Lower lobe of right lung (tissue), 2 donors: ENCODE data around the gene GRK1. TPM values are rescaled to one million over a fixed set of nuclear protein-coding genes. Genes with fewer than 3 reads are reported as not detected.

ENCODE experiments used
- ATAC-seq, 2 donors: fragments of 200-7000 bp; cut with Tn5 transposase; one replicate each; pipeline ENCODE4 v1.9.1; 2020 to 2022; ENCODE audit warnings: mild to moderate bottlenecking in 2 of 2, moderate library complexity in 2 of 2
- DNase-seq: peaks from one replicate; pipeline ENCODE4 v3.0.0-alpha.2; 2020
- H3K27ac ChIP-seq: fragments of 200-600 bp; one replicate; pipeline ENCODE4 v1.8.0; 2022
- H3K27me3 ChIP-seq: fragments of 200-600 bp; one replicate; pipeline ENCODE4 v1.8.0; 2022; ENCODE audit warnings: low read depth
- H3K36me3 ChIP-seq: fragments of 200-600 bp; one replicate; pipeline ENCODE4 v1.8.0; 2022; ENCODE audit warnings: mild to moderate bottlenecking
- H3K4me1 ChIP-seq: fragments of 200-600 bp; one replicate; pipeline ENCODE4 v1.8.0; 2022
- H3K4me3 ChIP-seq: fragments of 200-600 bp; one replicate; pipeline ENCODE4 v1.8.0; 2022; ENCODE audit warnings: mild to moderate bottlenecking
- H3K9me3 ChIP-seq: fragments of 200-600 bp; one replicate; pipeline ENCODE4 v1.8.0; 2022
- intact Hi-C: fragments of 100-400 bp; cut with DNase I; formaldehyde crosslinking; loops from one replicate; pipeline ENCODE4 v1.11.0; 2022
- total RNA-seq: library from RNA; stranded (reverse); fragmentation: NEBNext Ultra II Directional; extraction: Animal tissue kit (Norgen Biotek cat#: 25700); gene quantifications from one replicate; pipeline ENCODE4 v1.2.1, GENCODE V29; 2021
- TF ChIP-seq, protein P1 (sequence below): fragments of 200-600 bp; IDR thresholded peaks from one replicate; pipeline ENCODE4 v1.8.0; 2022; ENCODE audit warnings: antibody characterized with exemption, mild to moderate bottlenecking
- donor health status: DM: no; HTN: yes; CAD: no; lungs with severe emphysema.

Gene GRK1
- total RNA-seq, 1 donor from 2014 or later, result not detected

DNA sequence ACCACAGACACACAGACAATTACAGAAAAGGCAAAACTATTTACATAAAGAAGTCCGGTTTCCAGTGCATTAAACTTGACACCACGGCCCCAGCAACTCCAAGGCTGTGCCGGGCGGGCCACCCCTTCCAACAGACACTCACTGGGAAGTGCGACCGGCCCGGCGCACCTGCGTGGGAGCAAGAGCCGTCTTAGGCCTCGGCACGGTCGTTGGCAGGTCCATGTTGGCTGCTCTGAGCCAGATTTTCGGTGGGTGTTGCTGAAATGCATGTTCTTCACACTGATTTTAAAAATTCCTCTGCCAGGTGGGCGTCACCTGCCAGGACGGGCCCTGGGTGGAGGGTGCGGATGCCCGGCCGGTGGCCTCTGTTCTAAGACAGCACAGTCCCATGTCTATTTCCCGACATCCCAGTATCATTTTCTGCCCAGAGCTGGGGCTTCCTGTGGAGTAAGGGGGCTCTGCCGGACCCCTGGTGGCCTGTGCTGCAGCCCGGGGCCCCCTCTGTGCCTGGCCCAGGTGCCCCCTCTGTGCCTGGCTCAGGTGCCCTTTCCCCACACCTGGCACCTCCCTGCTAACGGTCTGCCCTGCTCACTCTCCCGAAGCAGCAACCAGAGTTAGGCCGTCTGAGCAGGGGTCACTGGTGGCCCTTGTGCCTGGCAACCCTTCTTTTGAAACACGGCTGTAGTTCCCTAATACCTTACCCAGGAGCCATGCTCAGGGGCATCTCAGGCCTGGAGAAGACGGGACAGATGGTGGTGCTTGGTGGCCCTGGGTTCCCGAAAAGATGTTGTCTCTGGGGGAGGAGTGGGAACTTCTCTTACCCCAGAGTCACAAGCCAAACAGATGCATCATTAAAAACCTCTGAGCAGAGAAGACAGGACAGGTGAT lies 101.2 kb downstream of the GRK1 start:
- H3K4me3 ChIP-seq, result no peak overlapping the region
- no peak overlapping the region for H3K27ac ChIP-seq
- no peak for DNase-seq
- TF ChIP-seq, protein P1, sequence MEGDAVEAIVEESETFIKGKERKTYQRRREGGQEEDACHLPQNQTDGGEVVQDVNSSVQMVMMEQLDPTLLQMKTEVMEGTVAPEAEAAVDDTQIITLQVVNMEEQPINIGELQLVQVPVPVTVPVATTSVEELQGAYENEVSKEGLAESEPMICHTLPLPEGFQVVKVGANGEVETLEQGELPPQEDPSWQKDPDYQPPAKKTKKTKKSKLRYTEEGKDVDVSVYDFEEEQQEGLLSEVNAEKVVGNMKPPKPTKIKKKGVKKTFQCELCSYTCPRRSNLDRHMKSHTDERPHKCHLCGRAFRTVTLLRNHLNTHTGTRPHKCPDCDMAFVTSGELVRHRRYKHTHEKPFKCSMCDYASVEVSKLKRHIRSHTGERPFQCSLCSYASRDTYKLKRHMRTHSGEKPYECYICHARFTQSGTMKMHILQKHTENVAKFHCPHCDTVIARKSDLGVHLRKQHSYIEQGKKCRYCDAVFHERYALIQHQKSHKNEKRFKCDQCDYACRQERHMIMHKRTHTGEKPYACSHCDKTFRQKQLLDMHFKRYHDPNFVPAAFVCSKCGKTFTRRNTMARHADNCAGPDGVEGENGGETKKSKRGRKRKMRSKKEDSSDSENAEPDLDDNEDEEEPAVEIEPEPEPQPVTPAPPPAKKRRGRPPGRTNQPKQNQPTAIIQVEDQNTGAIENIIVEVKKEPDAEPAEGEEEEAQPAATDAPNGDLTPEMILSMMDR, result no peak
- H3K4me1 ChIP-seq, result no peaks in the 10 kb centered on the region
- peaks cover 6% of the 10 kb centered on the region for H3K27me3 ChIP-seq
- no peaks in the 10 kb centered on the region for H3K9me3 ChIP-seq
- peaks cover 6% of the 10 kb centered on the region for H3K36me3 ChIP-seq
- no peak for ATAC-seq
- intact Hi-C loops, result no loop called here

DNA sequence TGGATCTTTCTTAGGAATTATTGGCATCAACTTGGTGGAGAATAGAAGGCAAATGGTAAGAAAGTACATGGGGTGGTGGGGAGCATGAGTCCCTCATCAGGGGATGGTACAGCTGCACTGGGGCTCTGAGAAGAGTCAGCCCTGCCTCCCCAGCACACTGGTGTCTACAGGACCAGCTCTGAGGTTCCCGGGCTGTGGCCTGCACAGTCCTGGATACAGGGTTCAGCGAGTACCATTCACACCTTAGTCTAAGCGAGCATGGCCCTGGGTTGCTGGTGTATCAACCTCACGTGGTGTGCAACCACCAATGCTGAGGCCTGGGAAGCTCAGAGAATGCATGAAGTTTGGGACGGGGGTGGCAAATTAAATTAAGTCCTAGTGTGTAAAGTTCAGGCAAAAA lies 102.1 kb downstream of the GRK1 start:
- Histone ChIP-seq H3K27ac (no peak overlapping the region), H3K4me1 (no peaks in the 10 kb centered on the region), H3K4me3 (no peak overlapping the region), H3K27me3 (peaks cover under 1% of the 10 kb centered on the region), H3K9me3 (no peaks in the 10 kb centered on the region), H3K36me3 (peaks cover 6% of the 10 kb centered on the region)
- DNase-seq (no peak), ATAC-seq (no peak)
- intact Hi-C loops, result no loop called here
- TF ChIP-seq, protein P1, result no peak

DNA sequence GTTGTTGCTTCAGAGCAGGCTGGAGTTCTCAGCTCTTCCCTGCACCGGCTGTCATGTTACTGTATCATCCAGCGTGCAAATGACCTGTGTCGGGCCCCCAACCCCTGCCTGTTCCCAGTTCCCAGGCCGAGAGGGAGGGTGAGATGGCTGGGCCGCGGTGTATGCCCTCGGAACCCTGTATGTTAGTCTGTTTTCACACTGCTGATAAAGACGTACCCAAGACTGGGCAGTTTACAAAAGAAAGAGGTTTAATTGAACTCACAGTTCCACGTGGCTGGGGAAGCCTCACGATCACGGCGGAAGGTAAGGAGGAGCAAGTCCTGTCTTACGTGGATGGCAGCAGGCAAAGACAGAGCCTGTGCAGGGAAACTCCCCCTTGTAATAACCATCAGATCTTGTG lies 102.9 kb downstream of the GRK1 start:
- H3K36me3 ChIP-seq, result peaks cover 6% of the 10 kb centered on the region
- TF ChIP-seq, protein P1, result no peak
- ATAC-seq, result no peak
- H3K9me3 ChIP-seq, result no peaks in the 10 kb centered on the region
- no peaks in the 10 kb centered on the region for H3K4me1 ChIP-seq
- H3K27ac ChIP-seq, result no peak overlapping the region
- H3K27me3 ChIP-seq, result no peaks in the 10 kb centered on the region
- H3K4me3 ChIP-seq, result no peak overlapping the region
- intact Hi-C loops, result no loop called here
- DNase-seq, result no peak

DNA sequence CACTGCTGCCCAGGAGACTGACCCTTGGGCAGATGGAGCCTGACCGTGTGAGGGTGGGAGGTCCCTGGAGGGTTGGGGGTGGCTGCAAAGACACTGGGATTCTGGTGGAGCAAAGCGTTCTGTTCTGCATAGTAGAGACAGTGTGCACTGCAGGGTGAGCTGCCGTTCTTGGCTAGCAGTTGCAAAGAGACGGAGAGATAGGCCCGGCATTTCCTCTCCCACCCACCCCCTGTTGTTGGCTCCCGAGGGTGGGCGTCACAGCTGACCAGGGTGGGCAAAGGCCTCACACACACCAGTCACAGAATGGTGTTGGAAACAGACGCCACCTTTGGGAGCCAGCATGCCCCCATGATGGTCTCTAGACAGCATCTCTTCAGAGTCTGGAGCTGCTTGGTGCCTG lies 103.4 kb downstream of the GRK1 start:
- Histone ChIP-seq H3K4me1 (no peaks in the 10 kb centered on the region), H3K27me3 (no peaks in the 10 kb centered on the region), H3K36me3 (peaks cover 6% of the 10 kb centered on the region), H3K9me3 (no peaks in the 10 kb centered on the region), H3K27ac (no peak overlapping the region), H3K4me3 (no peak overlapping the region)
- TF ChIP-seq, protein P1, result no peak
- intact Hi-C loops, result no loop called here
- ATAC-seq (no peak), DNase-seq (no peak)

DNA sequence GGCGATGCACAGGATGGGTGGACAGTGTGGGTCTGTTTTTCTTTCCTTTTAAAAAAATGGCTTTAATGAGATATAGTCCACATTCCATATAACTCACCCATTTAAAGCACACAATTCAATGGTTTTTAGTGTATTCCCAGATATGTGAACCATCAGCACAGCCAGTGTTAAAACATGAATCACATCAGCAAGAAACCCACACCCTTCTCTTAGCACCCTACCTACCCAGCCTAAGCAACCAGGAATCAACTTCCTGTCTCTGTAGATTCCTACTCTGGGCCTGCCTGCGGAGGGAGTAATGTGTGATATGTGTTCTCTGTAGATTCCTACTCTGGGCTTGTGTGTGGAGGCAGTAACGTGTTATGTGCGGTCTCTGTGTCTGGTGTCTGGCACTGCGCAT lies 103.9 kb downstream of the GRK1 start:
- DNase-seq, result no peak
- peaks cover 4% of the 10 kb centered on the region for H3K27me3 ChIP-seq
- TF ChIP-seq, protein P1, result no peak
- no peaks in the 10 kb centered on the region for H3K9me3 ChIP-seq
- H3K4me1 ChIP-seq, result no peaks in the 10 kb centered on the region
- intact Hi-C loops, result no loop called here
- no peak overlapping the region for H3K27ac ChIP-seq
- peaks cover 6% of the 10 kb centered on the region for H3K36me3 ChIP-seq
- no peak overlapping the region for H3K4me3 ChIP-seq
- ATAC-seq, result no peak
